Liver (tissue), 9 donors: ENCODE measurements around the gene GBX2. TPM values are rescaled to one million over a fixed set of nuclear protein-coding genes. Genes with fewer than 3 reads are reported as not detected.

Experiments used
- DNase-seq: peaks from one replicate; pipeline ENCODE4 v3.0.0-alpha.2; 2017; ENCODE audit warnings: low spot score
- H3K27ac ChIP-seq, 2 donors: one replicate each; pipeline ENCODE4 v1.7.0; 2013; ENCODE audit warnings: inconsistent platforms in 2 of 2, low read length in 2 of 2, control low read depth in 1 of 2, low read depth in 1 of 2, mild to moderate bottlenecking in 1 of 2
- H3K27me3 ChIP-seq, 4 donors: one replicate each; pipeline versions ENCODE4 v1.6.1 to v1.7.0; 2013; ENCODE audit warnings: low read length in 3 of 4, inconsistent platforms in 1 of 4, mild to moderate bottlenecking in 1 of 4, moderate library complexity in 1 of 4; ENCODE audit not compliant: control insufficient read depth in 4 of 4, insufficient read depth in 4 of 4
- H3K36me3 ChIP-seq, 4 donors: one replicate each; pipeline versions ENCODE4 v1.6.1 to v1.7.0; 2013; ENCODE audit warnings: low read length in 3 of 4, mild to moderate bottlenecking in 3 of 4, low read depth in 1 of 4, moderate library complexity in 1 of 4; ENCODE audit not compliant: control insufficient read depth in 4 of 4, insufficient read depth in 3 of 4
- H3K4me1 ChIP-seq, 4 donors: one replicate each; pipeline versions ENCODE4 v1.6.1 to v1.7.0; 2013; ENCODE audit warnings: low read length in 3 of 4, mild to moderate bottlenecking in 3 of 4, moderate library complexity in 1 of 4; ENCODE audit not compliant: control insufficient read depth in 4 of 4, insufficient read depth in 4 of 4
- H3K4me3 ChIP-seq, 3 donors: one replicate each; pipeline versions ENCODE4 v1.6.1 to v1.7.0; 2013; ENCODE audit warnings: low read length in 3 of 3, control low read depth in 1 of 3, low read depth in 1 of 3, mild to moderate bottlenecking in 1 of 3
- H3K9ac ChIP-seq, 2 donors: one replicate each; pipeline ENCODE4 v1.7.0; 2013; ENCODE audit warnings: low read length in 2 of 2, mild to moderate bottlenecking in 2 of 2, moderate library complexity in 2 of 2, control low read depth in 1 of 2, low read depth in 1 of 2
- H3K9me3 ChIP-seq, 4 donors: one replicate each; pipeline versions ENCODE4 v1.6.1 to v1.7.0; 2013; ENCODE audit warnings: low read length in 3 of 4; ENCODE audit not compliant: control insufficient read depth in 4 of 4
- EGR1 ChIP-seq, 2 donors: IDR thresholded peaks; 2 replicates each; pipeline ENCODE4 v1.6.1; 2016 to 2018; ENCODE audit warnings: antibody characterized with exemption in 2 of 2, low read depth in 2 of 2
- FOXA1 ChIP-seq: IDR thresholded peaks from 2 replicates; pipeline ENCODE4 v1.6.1; 2016; ENCODE audit warnings: antibody characterized with exemption
- FOXA2 ChIP-seq: IDR thresholded peaks from 2 replicates; pipeline ENCODE4 v1.6.1; 2016; ENCODE audit warnings: antibody characterized with exemption
- GABPA ChIP-seq, 2 donors: IDR thresholded peaks in 1 of 2; conservative IDR thresholded peaks in 1 of 2; 2 replicates each; pipeline ENCODE4 v1.6.1; 2016; ENCODE audit warnings: antibody characterized with exemption in 2 of 2, mild to moderate bottlenecking in 1 of 2, moderate library complexity in 1 of 2
- HNF4A ChIP-seq, 2 donors: conservative IDR thresholded peaks; 2 replicates each; pipeline ENCODE4 v1.6.1; 2016; ENCODE audit warnings: antibody characterized with exemption in 2 of 2, mild to moderate bottlenecking in 2 of 2
- HNF4G ChIP-seq: IDR thresholded peaks from 2 replicates; pipeline ENCODE4 v1.6.1; 2016; ENCODE audit warnings: antibody characterized with exemption
- NR2F2 ChIP-seq: IDR thresholded peaks from 2 replicates; pipeline ENCODE4 v1.6.1; 2016; ENCODE audit warnings: antibody characterized with exemption
- RAD21 ChIP-seq, 2 donors: IDR thresholded peaks; 2 replicates each; pipeline ENCODE4 v1.6.1; 2016; ENCODE audit warnings: antibody characterized with exemption in 2 of 2, mild to moderate bottlenecking in 2 of 2
- RXRA ChIP-seq, 2 donors: IDR thresholded peaks; 2 replicates each; pipeline ENCODE4 v1.6.1; 2017 to 2018; ENCODE audit warnings: antibody characterized with exemption in 2 of 2, mild to moderate bottlenecking in 1 of 2
- SP1 ChIP-seq: IDR thresholded peaks from 2 replicates; pipeline ENCODE4 v1.6.1; 2018; ENCODE audit warnings: antibody characterized with exemption, mild to moderate bottlenecking
- TAF1 ChIP-seq: conservative IDR thresholded peaks from 2 replicates; pipeline ENCODE4 v1.6.1; 2016; ENCODE audit warnings: antibody characterized with exemption, mild to moderate bottlenecking
- YY1 ChIP-seq: IDR thresholded peaks from 2 replicates; pipeline ENCODE4 v1.6.1; 2016; ENCODE audit warnings: antibody characterized with exemption, mild to moderate bottlenecking
- WGBS: extraction: QIAGEN DNeasy Blood & Tissue Kit; methylation state at CpG from one replicate; pipeline ENCODE4 v1.1.7; 2013; 5-methylcytosine and 5-hydroxymethylcytosine counted together
- polyA plus RNA-seq, 2 donors: library from polyadenylated mRNA; stranded (reverse) in 1 of 2; unstranded in 1 of 2; fragments of 200-250 nt in 1 of 2; fragments of >200 nt in 1 of 2; fragmentation: Nextera tagmentation in 1 of 2; extraction: Ambion mirVana in 1 of 2; gene quantifications; one replicate each; pipeline versions ENCODE4 v1.2.1 to v1.2.3, GENCODE V29; 2013 to 2015
- total RNA-seq, 2 donors: library from RNA; depleted of rRNA; stranded (reverse); fragments of >200 nt; gene quantifications; one replicate each; pipeline ENCODE4 v1.2.3, GENCODE V29; 2014
- TF ChIP-seq, protein P1 (sequence below): IDR thresholded peaks from 2 replicates; pipeline ENCODE4 v1.6.1; 2016; ENCODE audit warnings: antibody characterized with exemption
- TF ChIP-seq, protein P2 (sequence below): IDR thresholded peaks from 2 replicates; pipeline ENCODE4 v1.6.1; 2016; ENCODE audit warnings: antibody characterized with exemption
- TF ChIP-seq, protein P3 (sequence below): IDR thresholded peaks from 2 replicates; pipeline ENCODE4 v1.6.1; 2016; ENCODE audit warnings: antibody characterized with exemption, mild to moderate bottlenecking
- TF ChIP-seq, protein P4 (sequence below): fragments of 150-350 bp; IDR thresholded peaks from 2 replicates; pipeline ENCODE4 v1.5.1; 2017; ENCODE audit warnings: improper control_type of control experiment, low read depth, low read length; ENCODE audit not compliant: missing input control
- TF ChIP-seq, protein P5 (sequence below): IDR thresholded peaks from 2 replicates; pipeline ENCODE4 v1.6.1; 2016; ENCODE audit warnings: antibody characterized with exemption
- donor health status: healthy.
- donor health status: healthy.
- donor health status: healthy.
- donor health status: healthy.
- donor health status: healthy.

GBX2 gene
- total and polyA plus RNA-seq, 4 donors, result not detected

DNA sequence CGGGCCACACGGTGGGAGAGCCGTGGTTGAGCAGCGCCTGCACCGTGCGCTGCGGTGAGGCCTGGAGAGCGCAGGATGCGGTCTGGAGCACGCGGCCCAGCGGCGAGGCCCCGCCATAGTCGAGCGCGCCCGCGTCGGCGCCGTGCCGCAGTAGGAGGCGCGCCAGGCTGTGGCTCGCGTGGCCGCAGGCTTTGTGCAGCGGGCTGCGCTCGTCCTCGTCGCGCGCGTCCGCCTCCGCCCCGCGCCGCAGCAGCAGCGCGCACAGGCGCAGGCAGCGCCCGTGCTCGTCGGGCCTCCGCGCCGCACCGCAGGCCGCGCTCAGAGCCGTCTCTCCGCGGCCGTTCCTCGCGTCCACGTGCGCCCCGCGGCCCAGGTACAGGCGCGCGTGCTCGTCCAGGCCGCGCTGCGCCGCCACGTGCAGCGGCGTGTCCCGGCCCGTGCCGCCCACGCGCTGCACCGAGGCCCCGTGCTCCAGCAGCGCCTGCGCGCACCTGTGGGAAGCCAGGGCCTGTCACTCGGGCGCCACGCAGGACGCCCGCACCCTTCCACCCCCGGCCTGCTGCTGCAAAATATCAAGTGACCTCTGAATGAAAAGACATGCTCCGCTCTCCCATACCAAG, 46.3 kb upstream of the GBX2 start:
- H3K27me3 ChIP-seq, result peaks cover 0 to 23% (median 7%) of the 10 kb centered on the region in 4 donors
- WGBS, result 38% methylated on average over 92 of the region's 92 CpGs
- no peak overlapping the region for H3K4me3 ChIP-seq
- DNase-seq, result no peak
- no peaks in the 10 kb centered on the region for H3K9me3 ChIP-seq
- no peaks in the 10 kb centered on the region for H3K36me3 ChIP-seq
- no peak overlapping the region for H3K9ac ChIP-seq
- TF ChIP-seq SP1 (no peak), NR2F2 (no peak), YY1 (no peak), EGR1 (IDR thresholded peaks at IDR 0.05; ENCODE audit: low read depth in 2 of 2) (no peak), RXRA (IDR thresholded peaks at IDR 0.05) (no peak), RAD21 (IDR thresholded peaks at IDR 0.05) (no peak)
- TF ChIP-seq, protein P1, sequence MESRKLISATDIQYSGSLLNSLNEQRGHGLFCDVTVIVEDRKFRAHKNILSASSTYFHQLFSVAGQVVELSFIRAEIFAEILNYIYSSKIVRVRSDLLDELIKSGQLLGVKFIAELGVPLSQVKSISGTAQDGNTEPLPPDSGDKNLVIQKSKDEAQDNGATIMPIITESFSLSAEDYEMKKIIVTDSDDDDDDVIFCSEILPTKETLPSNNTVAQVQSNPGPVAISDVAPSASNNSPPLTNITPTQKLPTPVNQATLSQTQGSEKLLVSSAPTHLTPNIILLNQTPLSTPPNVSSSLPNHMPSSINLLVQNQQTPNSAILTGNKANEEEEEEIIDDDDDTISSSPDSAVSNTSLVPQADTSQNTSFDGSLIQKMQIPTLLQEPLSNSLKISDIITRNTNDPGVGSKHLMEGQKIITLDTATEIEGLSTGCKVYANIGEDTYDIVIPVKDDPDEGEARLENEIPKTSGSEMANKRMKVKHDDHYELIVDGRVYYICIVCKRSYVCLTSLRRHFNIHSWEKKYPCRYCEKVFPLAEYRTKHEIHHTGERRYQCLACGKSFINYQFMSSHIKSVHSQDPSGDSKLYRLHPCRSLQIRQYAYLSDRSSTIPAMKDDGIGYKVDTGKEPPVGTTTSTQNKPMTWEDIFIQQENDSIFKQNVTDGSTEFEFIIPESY, result no peak
- H3K27ac ChIP-seq, result no peak overlapping the region
- H3K4me1 ChIP-seq, result no peaks in the 10 kb centered on the region

DNA sequence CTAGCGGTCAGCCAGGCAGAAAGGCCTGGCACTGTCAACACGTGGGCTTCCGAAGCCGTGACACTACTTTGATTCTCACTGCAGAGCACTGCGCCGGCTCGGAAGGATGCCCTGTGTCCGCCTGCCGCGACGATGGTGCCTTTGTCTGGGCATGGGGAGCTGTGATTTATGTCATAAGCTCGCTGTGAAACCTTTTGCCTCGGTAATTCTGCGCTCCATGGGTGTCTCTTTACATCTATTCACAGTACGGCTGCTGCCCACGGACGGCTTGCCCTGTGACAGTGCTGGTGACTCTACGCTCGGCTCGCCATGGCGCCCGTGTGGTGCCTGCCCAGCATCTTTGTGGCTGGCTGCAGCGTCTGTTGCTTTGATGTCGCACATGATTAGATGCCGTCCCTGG, 43.1 kb upstream of the GBX2 start:
- H3K27me3 ChIP-seq, result peaks cover 0 to 20% (median 7%) of the 10 kb centered on the region in 4 donors
- H3K4me1 ChIP-seq, result no peaks in the 10 kb centered on the region
- no peak overlapping the region for H3K4me3 ChIP-seq
- no peaks in the 10 kb centered on the region for H3K36me3 ChIP-seq
- H3K9ac ChIP-seq, result no peak overlapping the region
- no peak overlapping the region for H3K27ac ChIP-seq
- WGBS, result 88% methylated on average over 25 of the region's 25 CpGs
- TF ChIP-seq, protein P2, sequence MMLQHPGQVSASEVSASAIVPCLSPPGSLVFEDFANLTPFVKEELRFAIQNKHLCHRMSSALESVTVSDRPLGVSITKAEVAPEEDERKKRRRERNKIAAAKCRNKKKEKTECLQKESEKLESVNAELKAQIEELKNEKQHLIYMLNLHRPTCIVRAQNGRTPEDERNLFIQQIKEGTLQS, result no peak
- no peak for TF ChIP-seq HNF4G
- TF ChIP-seq, protein P3, sequence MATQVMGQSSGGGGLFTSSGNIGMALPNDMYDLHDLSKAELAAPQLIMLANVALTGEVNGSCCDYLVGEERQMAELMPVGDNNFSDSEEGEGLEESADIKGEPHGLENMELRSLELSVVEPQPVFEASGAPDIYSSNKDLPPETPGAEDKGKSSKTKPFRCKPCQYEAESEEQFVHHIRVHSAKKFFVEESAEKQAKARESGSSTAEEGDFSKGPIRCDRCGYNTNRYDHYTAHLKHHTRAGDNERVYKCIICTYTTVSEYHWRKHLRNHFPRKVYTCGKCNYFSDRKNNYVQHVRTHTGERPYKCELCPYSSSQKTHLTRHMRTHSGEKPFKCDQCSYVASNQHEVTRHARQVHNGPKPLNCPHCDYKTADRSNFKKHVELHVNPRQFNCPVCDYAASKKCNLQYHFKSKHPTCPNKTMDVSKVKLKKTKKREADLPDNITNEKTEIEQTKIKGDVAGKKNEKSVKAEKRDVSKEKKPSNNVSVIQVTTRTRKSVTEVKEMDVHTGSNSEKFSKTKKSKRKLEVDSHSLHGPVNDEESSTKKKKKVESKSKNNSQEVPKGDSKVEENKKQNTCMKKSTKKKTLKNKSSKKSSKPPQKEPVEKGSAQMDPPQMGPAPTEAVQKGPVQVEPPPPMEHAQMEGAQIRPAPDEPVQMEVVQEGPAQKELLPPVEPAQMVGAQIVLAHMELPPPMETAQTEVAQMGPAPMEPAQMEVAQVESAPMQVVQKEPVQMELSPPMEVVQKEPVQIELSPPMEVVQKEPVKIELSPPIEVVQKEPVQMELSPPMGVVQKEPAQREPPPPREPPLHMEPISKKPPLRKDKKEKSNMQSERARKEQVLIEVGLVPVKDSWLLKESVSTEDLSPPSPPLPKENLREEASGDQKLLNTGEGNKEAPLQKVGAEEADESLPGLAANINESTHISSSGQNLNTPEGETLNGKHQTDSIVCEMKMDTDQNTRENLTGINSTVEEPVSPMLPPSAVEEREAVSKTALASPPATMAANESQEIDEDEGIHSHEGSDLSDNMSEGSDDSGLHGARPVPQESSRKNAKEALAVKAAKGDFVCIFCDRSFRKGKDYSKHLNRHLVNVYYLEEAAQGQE, result no peak
- no peak for TF ChIP-seq EGR1 (IDR thresholded peaks at IDR 0.05; ENCODE audit: low read depth in 2 of 2)
- TF ChIP-seq FOXA1, result no peak
- TF ChIP-seq SP1, result no peak
- TF ChIP-seq, protein P4, sequence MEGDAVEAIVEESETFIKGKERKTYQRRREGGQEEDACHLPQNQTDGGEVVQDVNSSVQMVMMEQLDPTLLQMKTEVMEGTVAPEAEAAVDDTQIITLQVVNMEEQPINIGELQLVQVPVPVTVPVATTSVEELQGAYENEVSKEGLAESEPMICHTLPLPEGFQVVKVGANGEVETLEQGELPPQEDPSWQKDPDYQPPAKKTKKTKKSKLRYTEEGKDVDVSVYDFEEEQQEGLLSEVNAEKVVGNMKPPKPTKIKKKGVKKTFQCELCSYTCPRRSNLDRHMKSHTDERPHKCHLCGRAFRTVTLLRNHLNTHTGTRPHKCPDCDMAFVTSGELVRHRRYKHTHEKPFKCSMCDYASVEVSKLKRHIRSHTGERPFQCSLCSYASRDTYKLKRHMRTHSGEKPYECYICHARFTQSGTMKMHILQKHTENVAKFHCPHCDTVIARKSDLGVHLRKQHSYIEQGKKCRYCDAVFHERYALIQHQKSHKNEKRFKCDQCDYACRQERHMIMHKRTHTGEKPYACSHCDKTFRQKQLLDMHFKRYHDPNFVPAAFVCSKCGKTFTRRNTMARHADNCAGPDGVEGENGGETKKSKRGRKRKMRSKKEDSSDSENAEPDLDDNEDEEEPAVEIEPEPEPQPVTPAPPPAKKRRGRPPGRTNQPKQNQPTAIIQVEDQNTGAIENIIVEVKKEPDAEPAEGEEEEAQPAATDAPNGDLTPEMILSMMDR, result no peak
- TF ChIP-seq, protein P1, result no peak
- TF ChIP-seq NR2F2, result no peak
- TF ChIP-seq YY1, result no peak
- TF ChIP-seq RAD21 (IDR thresholded peaks at IDR 0.05), result no peak
- TF ChIP-seq RXRA (IDR thresholded peaks at IDR 0.05), result no peak
- no peak for TF ChIP-seq FOXA2
- no peak for TF ChIP-seq TAF1
- TF ChIP-seq, protein P5, sequence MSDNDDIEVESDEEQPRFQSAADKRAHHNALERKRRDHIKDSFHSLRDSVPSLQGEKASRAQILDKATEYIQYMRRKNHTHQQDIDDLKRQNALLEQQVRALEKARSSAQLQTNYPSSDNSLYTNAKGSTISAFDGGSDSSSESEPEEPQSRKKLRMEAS, result no peak
- TF ChIP-seq HNF4A (conservative IDR thresholded peaks at IDR 0.05), result no peak
- TF ChIP-seq GABPA (IDR thresholded peaks at IDR 0.05 in 1 of 2, conservative IDR thresholded peaks at IDR 0.05 in 1 of 2), result no peak
- DNase-seq, result no peak
- H3K9me3 ChIP-seq, result peaks cover 0 to 5% (median under 1%) of the 10 kb centered on the region in 4 donors
